ENCODE data around the gene XRCC5. TPM values are rescaled to one million over a fixed set of nuclear protein-coding genes. Genes with fewer than 3 reads are reported as not detected.

The XRCC5 gene
- total and polyA plus RNA-seq, 2 of the 8 experiments (the other 6 are each of a cell fraction or from before 2014, with no cell fraction given), result 308 to 644 TPM

DNA sequence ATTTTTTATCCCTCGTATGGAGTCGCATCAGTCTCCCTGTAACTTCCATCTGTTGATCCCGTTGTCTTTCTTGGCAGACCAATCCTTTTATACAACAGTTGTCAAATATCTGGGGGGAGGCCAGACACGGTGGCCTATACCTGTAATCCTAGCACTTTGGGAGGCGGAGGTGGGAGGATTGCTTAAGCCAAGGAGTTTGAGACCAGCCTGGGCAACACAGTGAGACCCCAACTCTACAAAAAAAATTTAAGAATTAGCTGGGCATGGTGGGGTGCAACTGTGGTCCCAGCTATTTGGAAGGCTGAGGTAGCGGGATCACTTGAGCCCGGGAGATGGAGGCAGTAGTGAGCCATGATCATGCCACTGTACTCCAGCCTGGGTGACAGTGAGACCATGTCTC, 2.0 kb downstream of the XRCC5 start:
- H3K4me1 ChIP-seq (replicated peaks in 1 of 4; ENCODE audit: control insufficient read depth in 3 of 4, insufficient read depth in 4 of 4, low read length in 3 of 4), result peaks cover 9 to 22% (median 15%) of the 10 kb centered on the region in 4 experiments; a peak in 6 of 7 replicates
- no peaks in the 10 kb centered on the region for H3K9me3 ChIP-seq (ENCODE audit: insufficient read depth in 2 of 2, low read depth in 1 of 2, low read length in 1 of 2)
- TF ChIP-seq PHF8 (conservative IDR thresholded peaks at IDR 0.05; ENCODE audit: low read depth, low read length) (no peak), TEAD4 (IDR thresholded peaks at IDR 0.05; ENCODE audit: low read depth, low read length) (no peak), SP2 (IDR thresholded peaks at IDR 0.05; ENCODE audit: low read length) (no peak), HDAC6 (IDR thresholded peaks at IDR 0.05; ENCODE audit: low read depth, low read length) (no peak), BCL11A (IDR thresholded peaks at IDR 0.05; ENCODE audit: low read depth in 2 of 2, low read length in 2 of 2) (no peak), SAP30 (IDR thresholded peaks at IDR 0.05; ENCODE audit: insufficient read depth, insufficient replicate concordance, low read length) (no peak)
- TF ChIP-seq, protein P1, sequence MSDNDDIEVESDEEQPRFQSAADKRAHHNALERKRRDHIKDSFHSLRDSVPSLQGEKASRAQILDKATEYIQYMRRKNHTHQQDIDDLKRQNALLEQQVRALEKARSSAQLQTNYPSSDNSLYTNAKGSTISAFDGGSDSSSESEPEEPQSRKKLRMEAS (IDR thresholded peaks at IDR 0.05), result no peak
- H3K79me2 ChIP-seq (ENCODE audit: control insufficient read depth in 1 of 2, insufficient read depth in 2 of 2, low read length in 2 of 2), result peaks cover 24 to 54% of the 10 kb centered on the region in 2 experiments
- 96% methylated on average over 7 of the region's 7 CpGs; no CpG with 5 or more reads in 1 of the 2 experiments for WGBS, 2 experiments (ENCODE audit: extremely low coverage in 1 of 2, insufficient coverage in 1 of 2, insufficient read length in 1 of 2, insufficient replicate concordance in 2 of 2, low coverage in 1 of 2, low lambda C conversion rate in 2 of 2, missing lambda C conversion rate in 1 of 2)
- no peak overlapping the region for H2AFZ ChIP-seq (ENCODE audit: low read length)
- no peaks in the 10 kb centered on the region for H3K27me3 ChIP-seq (replicated peaks in 1 of 4; ENCODE audit: control insufficient read depth in 3 of 4, extremely low read depth in 1 of 4, insufficient read depth in 3 of 4, low read length in 3 of 4)
- H2BK120ac ChIP-seq (replicated peaks; ENCODE audit: low read depth, low read length), result no peak overlapping the region
- H4K20me1 ChIP-seq (replicated peaks in 1 of 2; ENCODE audit: control insufficient read depth in 1 of 2, insufficient read depth in 2 of 2, low read length in 2 of 2), result peaks cover 0 to 8% of the 10 kb centered on the region in 2 experiments
- H3K23me2 ChIP-seq (ENCODE audit: low read depth, low read length), result no peaks in the 10 kb centered on the region; the same call in 1 of the 2 replicates
- no peak overlapping the region for H2BK15ac ChIP-seq (ENCODE audit: low read length)
- no peak overlapping the region for H3K27ac ChIP-seq (ENCODE audit: low read depth, low read length)
- H3K9ac ChIP-seq (replicated peaks in 1 of 4; ENCODE audit: extremely low read depth in 1 of 4, low read depth in 3 of 4, low read length in 3 of 4), result no peak overlapping the region
- H3K4me2 ChIP-seq (ENCODE audit: insufficient read depth in 1 of 2, low read depth in 2 of 2, low read length in 2 of 2), result peak overlapping the region in 1 of 2 experiments; percentile 66; a peak in 3 of 4 replicates
- H3K14ac ChIP-seq (ENCODE audit: insufficient read length), result no peak overlapping the region
- no peak overlapping the region for H3K4ac ChIP-seq (replicated peaks; ENCODE audit: insufficient read length, low read depth, low read length)
- peak overlapping the region in 1 of 4 experiments; percentile 96; a peak in 2 of 8 replicates for H3K4me3 ChIP-seq (ENCODE audit: extremely low read depth in 1 of 4, insufficient read depth in 2 of 4, low read depth in 3 of 4, low read length in 4 of 4)
- H3K56ac ChIP-seq (replicated peaks; ENCODE audit: insufficient read length, low read depth, low read length), result no peak overlapping the region
- no peak overlapping the region for H2BK5ac ChIP-seq (ENCODE audit: low read depth, low read length)
- H3K36me3 ChIP-seq (ENCODE audit: control insufficient read depth in 2 of 4, insufficient read depth in 4 of 4, low read length in 3 of 4), result peaks cover 15 to 55% (median 36%) of the 10 kb centered on the region in 4 experiments
- no peak overlapping the region for H2BK12ac ChIP-seq (ENCODE audit: low read depth, low read length)
- FAIRE-seq, result no peak
- no peak overlapping the region for H3K18ac ChIP-seq (ENCODE audit: extremely low read depth, low read length)
- H4K5ac ChIP-seq (ENCODE audit: insufficient read length, low read depth, low read length), result no peak overlapping the region
- POLR2A ChIA-PET (ENCODE audit: partially characterized antibody), result interaction anchor here (1.2 to 8.5 kb wide), 3 partner anchors 9 to 30 kb away, joined by 4 to 73 read pairs (median 7); partner anchors contain the start of genes PECR and TMEM169
- no peak overlapping the region for H2AK5ac ChIP-seq (ENCODE audit: low read depth, low read length)
- DNase-seq (ENCODE audit: low read depth in 1 of 2, low spot score in 2 of 2), result no peak
- H4K8ac ChIP-seq (ENCODE audit: extremely low read depth, insufficient read depth, low read length), result peak overlapping the region; percentile 20; the same call in 1 of the 2 replicates
- no peak overlapping the region for H4K91ac ChIP-seq (replicated peaks; ENCODE audit: insufficient read length, low read length)
- no peak overlapping the region for H2BK20ac ChIP-seq (ENCODE audit: low read length)
- CTCF ChIA-PET (ENCODE audit: partially characterized antibody), result interaction anchor here (0.9 to 3.4 kb wide), 5 partner anchors 9 to 67 kb away, joined by 3 to 18 read pairs (median 3); partner anchors contain the start of genes PECR and TMEM169
- H3K79me1 ChIP-seq (ENCODE audit: low read depth, low read length), result no peaks in the 10 kb centered on the region
- no peak overlapping the region for H3K23ac ChIP-seq (ENCODE audit: insufficient read length)

Data from H1 (cell line).